OCI-LY3 (cell line): ENCODE data around the gene SH3PXD2B.

Source experiments
- EZH2phosphoT487 ChIP-seq: fragments of 200-600 bp; shearing (Covaris generic); IDR thresholded peaks from 2 replicates; pipeline ENCODE4 v1.6.1; 2018; ENCODE audit warnings: antibody characterized with exemption, mixed run types, low read depth
- TF ChIP-seq, protein P1 (sequence below): fragments of 200-600, 300-600 bp; sonication (generic); IDR thresholded peaks from 2 replicates; pipeline ENCODE4 v1.5.1; 2014; ENCODE audit warnings: antibody characterized with exemption, low read length, low read depth

DNA sequence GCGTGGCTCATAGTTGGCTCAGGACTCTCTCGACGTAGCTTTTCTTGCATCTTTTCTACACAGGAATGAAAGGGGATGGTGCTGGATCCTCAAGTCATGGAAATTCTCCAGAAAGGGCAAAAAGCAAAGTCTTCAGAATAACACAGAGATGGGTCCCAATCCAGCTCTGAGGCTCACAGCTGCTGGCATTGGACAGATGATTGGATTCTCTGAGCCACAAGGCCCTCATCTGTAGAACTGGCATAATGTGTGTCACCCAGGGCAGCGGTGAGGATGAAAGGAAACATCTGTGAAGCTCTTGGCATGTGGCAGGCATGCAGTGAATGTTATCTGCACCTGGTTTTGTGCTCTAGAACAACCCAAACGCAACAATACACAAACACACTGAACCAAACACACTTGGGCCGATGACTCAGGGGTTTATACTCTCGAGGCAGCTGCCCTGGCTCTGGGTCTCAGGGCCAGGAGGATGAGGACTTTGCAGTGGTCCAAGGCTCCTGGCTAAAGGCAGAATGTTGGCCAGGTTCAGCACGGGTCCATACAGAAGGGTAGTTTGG, 106.8 kb downstream of the SH3PXD2B start:
- TF ChIP-seq, protein P1, sequence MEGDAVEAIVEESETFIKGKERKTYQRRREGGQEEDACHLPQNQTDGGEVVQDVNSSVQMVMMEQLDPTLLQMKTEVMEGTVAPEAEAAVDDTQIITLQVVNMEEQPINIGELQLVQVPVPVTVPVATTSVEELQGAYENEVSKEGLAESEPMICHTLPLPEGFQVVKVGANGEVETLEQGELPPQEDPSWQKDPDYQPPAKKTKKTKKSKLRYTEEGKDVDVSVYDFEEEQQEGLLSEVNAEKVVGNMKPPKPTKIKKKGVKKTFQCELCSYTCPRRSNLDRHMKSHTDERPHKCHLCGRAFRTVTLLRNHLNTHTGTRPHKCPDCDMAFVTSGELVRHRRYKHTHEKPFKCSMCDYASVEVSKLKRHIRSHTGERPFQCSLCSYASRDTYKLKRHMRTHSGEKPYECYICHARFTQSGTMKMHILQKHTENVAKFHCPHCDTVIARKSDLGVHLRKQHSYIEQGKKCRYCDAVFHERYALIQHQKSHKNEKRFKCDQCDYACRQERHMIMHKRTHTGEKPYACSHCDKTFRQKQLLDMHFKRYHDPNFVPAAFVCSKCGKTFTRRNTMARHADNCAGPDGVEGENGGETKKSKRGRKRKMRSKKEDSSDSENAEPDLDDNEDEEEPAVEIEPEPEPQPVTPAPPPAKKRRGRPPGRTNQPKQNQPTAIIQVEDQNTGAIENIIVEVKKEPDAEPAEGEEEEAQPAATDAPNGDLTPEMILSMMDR = no peak
- no peak for TF ChIP-seq EZH2phosphoT487
